ENCODE data around the gene HSPE1. TPM values are rescaled to one million over a fixed set of nuclear protein-coding genes. Genes with fewer than 3 reads are reported as not detected.

The HSPE1 gene
- total and polyA plus RNA-seq, 8 donors: 27.4 to 218 (median 114) TPM

DNA sequence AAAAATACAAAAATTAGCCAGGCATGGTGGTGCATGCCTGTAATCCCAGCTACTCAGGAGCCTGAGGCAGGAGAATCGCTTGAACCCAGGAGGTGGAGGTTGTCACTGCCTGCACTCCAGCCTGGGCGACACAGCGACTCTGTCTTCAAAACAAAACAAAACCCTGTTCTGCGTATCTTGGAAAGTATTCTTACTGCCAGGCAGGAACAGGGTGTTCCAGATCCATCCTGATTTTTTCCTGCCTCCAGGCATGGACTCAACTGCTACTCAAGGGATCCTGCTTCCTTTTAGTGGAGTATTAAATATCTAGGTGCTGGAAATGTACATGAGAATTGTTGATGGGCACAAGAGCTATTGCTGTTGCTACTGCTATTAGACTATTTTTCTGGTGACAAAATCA, 12.8 kb upstream of the HSPE1 start:
- WGBS, 5 donors: 91 to 97% (median 92%) methylated on average over 4 of the region's 4 CpGs
- Histone ChIP-seq H3K27ac (no peak overlapping the region), H3K27me3 (no peaks in the 10 kb centered on the region), H3K36me3 (peaks cover 51 to 96% (median 91%) of the 10 kb centered on the region in 4 donors), H3K9me3 (peaks cover 10 to 21% (median 15%) of the 10 kb centered on the region in 4 donors), H3K4me1 (peaks cover 0 to 10% (median 3%) of the 10 kb centered on the region in 4 donors), H3K4me3 (no peak overlapping the region)
- intact Hi-C loops (cut with DNase I; ENCODE audit: low total_unique reads): no loop called here
- TF ChIP-seq EP300 (IDR thresholded peaks at IDR 0.05) (no peak), POLR2AphosphoS5 (IDR thresholded peaks at IDR 0.05) (no peak), POLR2A (IDR thresholded peaks at IDR 0.05) (no peak)
- TF ChIP-seq, protein P1, sequence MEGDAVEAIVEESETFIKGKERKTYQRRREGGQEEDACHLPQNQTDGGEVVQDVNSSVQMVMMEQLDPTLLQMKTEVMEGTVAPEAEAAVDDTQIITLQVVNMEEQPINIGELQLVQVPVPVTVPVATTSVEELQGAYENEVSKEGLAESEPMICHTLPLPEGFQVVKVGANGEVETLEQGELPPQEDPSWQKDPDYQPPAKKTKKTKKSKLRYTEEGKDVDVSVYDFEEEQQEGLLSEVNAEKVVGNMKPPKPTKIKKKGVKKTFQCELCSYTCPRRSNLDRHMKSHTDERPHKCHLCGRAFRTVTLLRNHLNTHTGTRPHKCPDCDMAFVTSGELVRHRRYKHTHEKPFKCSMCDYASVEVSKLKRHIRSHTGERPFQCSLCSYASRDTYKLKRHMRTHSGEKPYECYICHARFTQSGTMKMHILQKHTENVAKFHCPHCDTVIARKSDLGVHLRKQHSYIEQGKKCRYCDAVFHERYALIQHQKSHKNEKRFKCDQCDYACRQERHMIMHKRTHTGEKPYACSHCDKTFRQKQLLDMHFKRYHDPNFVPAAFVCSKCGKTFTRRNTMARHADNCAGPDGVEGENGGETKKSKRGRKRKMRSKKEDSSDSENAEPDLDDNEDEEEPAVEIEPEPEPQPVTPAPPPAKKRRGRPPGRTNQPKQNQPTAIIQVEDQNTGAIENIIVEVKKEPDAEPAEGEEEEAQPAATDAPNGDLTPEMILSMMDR (IDR thresholded peaks at IDR 0.05): no peak
- DNase-seq: no peak

DNA sequence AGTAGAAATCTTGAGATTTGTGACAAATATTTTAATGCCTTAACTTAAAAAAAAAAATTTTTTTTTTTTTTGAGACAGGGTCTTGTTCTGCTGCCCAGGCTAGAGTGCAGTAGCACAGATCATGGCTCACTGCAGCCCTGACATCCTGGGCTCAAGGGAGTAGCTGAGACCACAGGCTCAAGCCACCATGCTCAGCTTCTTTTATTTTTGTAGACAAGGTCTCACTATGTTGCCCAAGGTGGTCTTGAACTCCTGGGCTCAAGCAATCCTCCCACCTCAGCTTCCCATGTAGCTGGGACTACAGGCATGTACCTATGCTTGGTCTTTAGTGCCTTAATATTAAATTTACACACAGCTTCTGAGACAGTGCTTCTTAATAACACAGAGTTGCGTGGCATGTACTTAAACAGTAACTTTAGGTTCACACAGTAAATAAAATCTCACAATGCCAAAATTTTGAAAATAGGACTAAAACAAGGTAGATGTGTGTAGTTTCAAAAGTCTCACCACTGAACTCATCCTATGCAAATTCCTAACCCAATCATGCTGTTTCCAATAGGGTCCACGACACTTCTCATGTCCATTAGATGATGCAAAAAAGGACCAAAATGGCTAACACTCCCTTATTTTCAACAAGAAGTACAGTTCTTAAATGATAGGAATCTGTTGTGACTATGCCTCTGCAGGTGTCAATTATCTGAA, 4.6 kb upstream of the HSPE1 start:
- peaks cover 55 to 70% (median 66%) of the 10 kb centered on the region in 4 donors for H3K36me3 ChIP-seq
- 80 to 92% (median 87%) methylated on average over 2 of the region's 2 CpGs for WGBS, 5 donors

DNA sequence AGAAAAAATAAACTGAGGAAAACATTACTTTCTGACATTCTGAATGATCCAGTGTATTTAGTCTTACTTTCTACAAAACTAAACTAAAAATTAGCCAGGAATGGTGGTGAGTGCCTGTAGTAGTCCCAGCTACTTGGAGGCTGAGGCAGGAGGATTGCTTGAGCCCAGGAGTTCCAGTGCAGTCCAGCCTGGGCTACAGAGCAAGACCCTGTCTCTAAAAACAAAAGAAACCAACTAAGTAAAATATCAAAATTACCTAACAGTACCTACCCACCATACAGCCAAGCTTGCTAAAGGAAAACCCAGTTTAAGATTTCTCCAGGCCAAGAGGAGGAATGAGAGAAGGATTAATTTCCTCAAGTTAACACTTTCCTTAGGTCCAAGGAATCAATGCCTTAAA, 3.5 kb upstream of the HSPE1 start:
- H3K36me3 ChIP-seq: peaks cover 51 to 59% (median 55%) of the 10 kb centered on the region in 4 donors
- H3K4me1 ChIP-seq: peaks cover 31 to 50% (median 40%) of the 10 kb centered on the region in 4 donors
- no peaks in the 10 kb centered on the region for H3K27me3 ChIP-seq
- intact Hi-C loops (cut with DNase I; ENCODE audit: low total_unique reads): no loop called here
- H3K9me3 ChIP-seq: no peaks in the 10 kb centered on the region
- TF ChIP-seq POLR2A (IDR thresholded peaks at IDR 0.05) (no peak), EP300 (IDR thresholded peaks at IDR 0.05) (no peak), POLR2AphosphoS5 (IDR thresholded peaks at IDR 0.05) (no peak)
- TF ChIP-seq, protein P1 (IDR thresholded peaks at IDR 0.05): no peak
- H3K27ac ChIP-seq: no peak overlapping the region
- DNase-seq: no peak
- H3K4me3 ChIP-seq: peak overlapping the region in 1 of 4 donors; percentile 90

More for the DNA sequence above, 4.6 kb upstream of the HSPE1 start:
- TF ChIP-seq POLR2A (IDR thresholded peaks at IDR 0.05) (no peak), EP300 (IDR thresholded peaks at IDR 0.05) (no peak), POLR2AphosphoS5 (IDR thresholded peaks at IDR 0.05) (no peak)
- TF ChIP-seq, protein P1 (IDR thresholded peaks at IDR 0.05): no peak
- Histone ChIP-seq H3K27ac (no peak overlapping the region), H3K27me3 (no peaks in the 10 kb centered on the region), H3K4me1 (peaks cover 24 to 45% (median 35%) of the 10 kb centered on the region in 4 donors), H3K9me3 (no peaks in the 10 kb centered on the region), H3K4me3 (no peak overlapping the region)
- no peak for DNase-seq
- intact Hi-C loops (cut with DNase I; ENCODE audit: low total_unique reads): no loop called here

DNA sequence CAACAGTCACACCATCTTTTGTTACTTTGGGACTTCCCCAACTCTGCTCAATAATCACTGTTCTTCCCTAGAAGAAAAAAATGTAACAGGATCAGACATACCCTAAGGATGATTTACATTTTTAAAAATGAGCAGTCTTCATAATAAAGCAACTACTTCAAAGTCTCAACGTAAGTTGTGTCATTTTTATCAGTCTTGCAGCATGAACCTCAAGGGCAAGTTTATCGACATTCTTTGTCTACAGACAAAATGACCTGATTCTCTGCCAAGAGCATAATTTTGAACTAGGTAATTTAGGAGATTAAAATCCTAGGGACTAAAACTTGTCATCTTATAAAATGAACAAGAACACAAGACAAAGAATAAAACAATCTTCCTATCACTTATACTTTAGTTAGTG, 2.9 kb upstream of the HSPE1 start:
- DNase-seq: peak in 1 of 2 donors; percentile 6
- Histone ChIP-seq H3K36me3 (peaks cover 44 to 55% (median 51%) of the 10 kb centered on the region in 4 donors), H3K27ac (peak overlapping the region in 1 of 5 donors; percentile 100), H3K27me3 (no peaks in the 10 kb centered on the region), H3K9me3 (no peaks in the 10 kb centered on the region), H3K4me1 (peaks cover 38 to 54% (median 45%) of the 10 kb centered on the region in 4 donors), H3K4me3 (peak overlapping the region in 2 of 4 donors; percentile 78 to 90)
- TF ChIP-seq POLR2A (IDR thresholded peaks at IDR 0.05): no peak
- TF ChIP-seq, protein P1 (IDR thresholded peaks at IDR 0.05): no peak
- no peak for TF ChIP-seq EP300 (IDR thresholded peaks at IDR 0.05)
- no peak for TF ChIP-seq POLR2AphosphoS5 (IDR thresholded peaks at IDR 0.05)
- intact Hi-C loops (cut with DNase I; ENCODE audit: low total_unique reads): no loop called here
- 10 to 34% (median 17%) methylated on average over 2 of the region's 2 CpGs for WGBS, 5 donors

Measured in stomach (tissue), 9 donors.